ENCODE data around the gene KCNK4. TPM values are rescaled to one million over a fixed set of nuclear protein-coding genes. Genes with fewer than 3 reads are reported as not detected.

Gene KCNK4
- not detected in 2 replicates for total RNA-seq

DNA sequence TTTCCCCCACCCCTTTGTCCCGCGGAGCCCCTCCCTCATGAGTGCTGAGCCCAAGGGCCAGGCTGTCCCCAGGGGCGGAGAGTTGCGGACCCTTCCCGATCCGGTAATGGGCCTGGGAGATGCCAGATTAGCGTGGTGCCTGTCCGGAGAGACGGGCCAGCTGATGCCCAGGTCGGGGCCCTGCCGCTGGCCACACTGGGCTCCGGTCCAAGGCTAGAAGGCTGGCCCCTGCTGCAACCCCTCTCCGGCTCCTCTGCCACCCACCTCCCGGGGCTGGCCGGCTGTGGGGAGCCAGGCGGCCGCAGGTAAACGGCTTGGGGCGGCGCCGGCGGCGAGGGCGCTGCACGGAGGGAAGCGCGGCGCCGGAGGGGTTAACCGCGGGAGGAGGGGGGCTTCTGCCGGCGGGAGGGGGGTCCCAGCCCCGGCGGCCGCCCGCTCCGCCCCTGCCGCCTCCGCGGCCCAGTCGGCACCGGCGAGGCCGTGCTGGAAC, at the start of gene KCNK4:
TSS of gene KCNK4 (plus strand) at position 41 of the 490 bp plus-strand sequence. CDS start 1,717 bp downstream, outside the sequence.

GRCh38 chr11:64246871-64247728, 44.0 kb upstream of the KCNK4 start, which contains the start of gene PPP1R14B:
Gene PPP1R14B (minus strand): TSS chr11:64246943. CDS start chr11:64246673, 270 bp downstream.

DNA sequence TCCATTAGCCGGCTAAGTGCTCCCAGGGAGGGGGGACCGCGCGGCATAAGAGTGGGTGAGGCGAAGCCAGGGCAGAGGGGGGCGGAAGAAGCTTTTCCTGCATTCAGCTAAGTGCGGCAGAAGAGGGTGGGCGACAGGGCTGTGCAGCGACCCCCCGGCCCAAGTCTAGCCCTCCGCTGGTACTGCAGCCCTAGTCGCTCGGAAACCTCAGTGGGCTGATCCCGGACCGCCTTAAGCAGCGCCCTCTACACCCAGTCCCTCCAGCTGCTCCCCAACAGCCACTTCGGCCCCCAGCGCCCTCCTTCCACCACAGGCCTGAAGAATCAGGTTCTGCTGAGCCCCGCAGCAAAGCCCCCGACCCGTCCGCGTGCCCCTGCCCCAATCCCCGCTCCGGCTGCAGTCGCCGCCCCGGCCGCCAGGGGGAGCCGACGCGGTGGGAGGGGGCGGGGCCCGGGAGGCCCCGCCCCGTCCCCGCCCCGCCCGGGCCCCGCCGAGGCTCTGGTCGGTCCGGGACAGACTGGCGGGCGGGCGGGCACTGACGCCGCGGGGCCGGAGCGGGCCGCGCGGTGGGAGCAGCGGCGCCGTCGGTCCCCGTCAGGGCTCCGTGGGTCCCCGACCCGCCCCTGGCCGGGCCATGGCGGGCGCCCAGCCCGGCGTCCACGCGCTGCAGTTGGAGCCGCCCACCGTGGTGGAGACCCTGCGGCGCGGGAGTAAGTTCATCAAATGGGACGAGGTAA, 39.9 kb upstream of the KCNK4 start, which contains the start of gene PLCB3:
TSS of gene PLCB3 (plus strand) at position 515 of the 737 bp plus-strand sequence. CDS start at position 635, 120 bp downstream.

GRCh38 chr11:64284048-64284961, 6.8 kb upstream of the KCNK4 start, which contains the start of gene BAD:
Gene BAD (minus strand): TSS chr11:64284665. CDS start chr11:64284368, 297 bp downstream.

GRCh38 chr11:64284962-64285884, 5.9 kb upstream of the KCNK4 start, which contains the start of gene GPR137:
Gene GPR137 (plus strand): TSS chr11:64285848. CDS start chr11:64286525, 677 bp downstream.

DNA sequence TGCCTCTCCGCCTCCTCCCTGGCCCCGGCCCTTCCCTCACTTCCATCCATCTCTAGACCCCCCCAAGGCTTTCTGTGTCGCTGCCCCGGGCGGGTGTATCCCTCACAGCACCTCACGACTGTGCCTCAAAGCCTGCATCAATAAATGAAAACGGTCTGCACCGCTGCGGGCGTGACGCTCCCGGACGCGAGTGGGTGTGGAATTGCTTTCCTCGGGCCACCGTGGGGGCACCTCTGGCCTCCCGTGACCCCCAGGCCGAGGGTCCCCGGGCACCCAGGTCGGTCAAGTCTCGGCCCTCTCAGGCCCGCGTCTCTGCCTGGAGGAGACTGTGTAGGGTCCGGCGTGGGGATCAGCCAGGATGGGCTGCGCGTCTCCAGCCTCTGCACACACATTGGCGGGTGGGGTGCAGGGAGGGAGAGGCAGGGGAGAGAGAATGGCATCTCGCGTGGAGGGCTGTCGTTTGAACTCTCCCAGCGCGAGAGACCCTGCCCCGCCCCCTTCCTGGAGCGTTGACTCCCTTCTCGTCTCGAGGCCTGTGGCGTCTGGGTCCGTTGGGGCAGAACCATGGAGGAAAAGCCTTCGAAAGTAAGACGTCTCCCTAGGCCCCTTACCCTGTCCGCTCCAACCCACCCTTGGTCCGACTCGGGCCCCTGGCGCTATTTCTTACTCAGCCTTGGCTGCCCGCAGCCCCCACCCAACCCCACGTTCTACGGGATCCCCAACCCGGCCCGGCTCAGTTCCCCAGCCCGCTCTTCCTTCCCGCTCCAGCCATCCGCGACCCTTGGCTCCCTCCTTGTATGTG, 8.9 kb downstream of the KCNK4 start, which contains the start of gene CATSPERZ:
TSS of gene CATSPERZ (plus strand) at position 512 of the 802 bp plus-strand sequence. CDS start at position 565, 53 bp downstream.

GRCh38 chr11:64305075-64305690, 14.1 kb downstream of the KCNK4 start, which contains the start of gene ESRRA:
Gene ESRRA (plus strand): TSS chr11:64305524. CDS start chr11:64307180, 1,656 bp downstream.

GRCh38 chr11:64317325-64317960, 26.3 kb downstream of the KCNK4 start, which contains the start of gene TRMT112:
Gene TRMT112 (minus strand): TSS chr11:64317559. CDS start chr11:64317526, 33 bp downstream.

GRCh38 chr11:64317961-64318765, 27.1 kb downstream of the KCNK4 start, which contains the start of gene PRDX5:
Gene PRDX5 (plus strand): TSS chr11:64318121. CDS start chr11:64318216, 95 bp downstream.

GRCh38 chr11:64339754-64340408, 48.8 kb downstream of the KCNK4 start, which contains the start of gene CCDC88B:
Gene CCDC88B (plus strand): TSS chr11:64340204. CDS start chr11:64340267, 63 bp downstream.

Other genes starting within 250 kb of the KCNK4 start
- gene MACROD1, start 125.2 kb upstream of the KCNK4 start, total RNA-seq, result 8.1 and 21.7 TPM in 2 replicates
- gene STIP1, start 105.1 kb upstream of the KCNK4 start, total RNA-seq, result 125 and 414 TPM in 2 replicates
- 6.7 and 9.6 TPM in 2 replicates for gene FERMT3, start 84.6 kb upstream of the KCNK4 start, total RNA-seq
- 37.0 and 48.2 TPM in 2 replicates for gene TRPT1, start 65.1 kb upstream of the KCNK4 start, total RNA-seq
- gene NUDT22, start 65.0 kb upstream of the KCNK4 start, total RNA-seq, result 61.7 and 73.2 TPM in 2 replicates
- 8.5 and 9.2 TPM in 2 replicates for gene DNAJC4, start 60.8 kb upstream of the KCNK4 start, total RNA-seq
- 14.6 and 17.2 TPM in 2 replicates for gene VEGFB, start 56.7 kb upstream of the KCNK4 start, total RNA-seq
- 86.8 and 87.4 TPM in 2 replicates for gene FKBP2, start 50.2 kb upstream of the KCNK4 start, total RNA-seq
- gene PPP1R14B, start 44.4 kb upstream of the KCNK4 start, total RNA-seq, result 191 and 431 TPM in 2 replicates
- gene PLCB3, start 39.8 kb upstream of the KCNK4 start, total RNA-seq, result 33.0 and 75.5 TPM in 2 replicates
- 41.0 and 51.0 TPM in 2 replicates for gene BAD, start 6.6 kb upstream of the KCNK4 start, total RNA-seq
- 7.7 and 8.2 TPM in 2 replicates for gene GPR137, start 5.5 kb upstream of the KCNK4 start, total RNA-seq
- gene CATSPERZ, start 9.1 kb downstream of the KCNK4 start, total RNA-seq, result 0.28 TPM in 1 of 2 replicates, not detected in the other
- 31.9 and 36.4 TPM in 2 replicates for gene ESRRA, start 14.2 kb downstream of the KCNK4 start, total RNA-seq
- gene TRMT112, start 26.3 kb downstream of the KCNK4 start, total RNA-seq, result 260 and 325 TPM in 2 replicates
- gene PRDX5, start 26.8 kb downstream of the KCNK4 start, total RNA-seq, result 261 and 263 TPM in 2 replicates
- gene CCDC88B, start 48.9 kb downstream of the KCNK4 start, total RNA-seq, result 1.2 and 2.3 TPM in 2 replicates
- gene RPS6KA4, start 67.9 kb downstream of the KCNK4 start, total RNA-seq, result 29.0 and 61.3 TPM in 2 replicates

Data from regular cardiac myocyte (primary cell).